Suppressor macrophage treated with lipopolysaccharide for 1 hour (primary cell): ENCODE data around the gene SLC25A26.

Experiments
- DNase-seq, 3 donors: peaks; one replicate each; pipeline ENCODE4 v3.0.0-alpha.2; 2020 to 2022

Gene SLC25A26

DNA sequence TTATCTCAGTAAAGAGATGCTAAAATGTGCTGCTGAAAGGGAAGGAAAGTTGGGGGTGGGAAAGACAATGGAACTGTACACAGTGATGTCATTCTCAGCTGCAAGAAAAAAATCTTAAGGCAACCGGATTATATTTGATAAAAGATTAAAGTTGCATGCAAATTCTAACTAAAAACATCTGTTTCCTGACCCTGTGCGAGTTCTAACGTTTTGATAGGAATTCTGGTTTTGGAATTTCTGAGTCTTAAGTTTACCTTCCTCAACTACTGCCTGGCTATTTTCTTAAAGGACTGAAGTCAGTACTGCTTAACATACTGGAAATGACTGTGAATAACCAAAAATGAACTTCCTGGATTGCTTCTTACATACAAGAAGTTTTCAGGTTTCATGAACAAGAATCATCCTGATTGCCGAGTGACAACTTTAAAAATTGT is 115.5 kb downstream of the SLC25A26 start:
- DNase-seq: no peak

DNA sequence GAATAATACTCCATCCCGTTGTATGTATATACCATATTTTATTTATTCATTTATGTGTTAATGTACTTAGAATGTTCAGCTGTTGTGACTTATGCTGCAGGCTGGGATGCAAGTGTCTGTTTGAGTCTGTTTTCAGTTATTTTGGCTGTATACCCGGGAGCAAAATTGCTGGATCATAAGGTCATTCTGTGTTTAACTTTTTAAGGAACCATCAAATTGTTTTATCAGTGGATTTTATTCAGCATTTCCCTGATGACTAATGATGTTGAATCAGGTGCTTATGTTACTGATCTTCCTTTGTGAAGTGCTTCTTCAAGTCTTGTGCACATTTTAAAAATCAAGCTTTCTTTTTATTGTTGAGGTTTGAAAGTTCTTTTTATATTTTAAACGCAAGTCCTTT is 118.1 kb downstream of the SLC25A26 start:
- no peak for DNase-seq

- no peak for DNase-seq
Measured at GRCh38 chr3:66342717-66343356, 122.0 kb downstream of the SLC25A26 start.

GRCh38 chr3:66344391-66344811 is 123.6 kb downstream of the SLC25A26 start:
- no peak for DNase-seq

GRCh38 chr3:66344848-66345578 is 124.2 kb downstream of the SLC25A26 start:
- no peak for DNase-seq

- DNase-seq: no peak
Measured at GRCh38 chr3:66348704-66349103, 127.9 kb downstream of the SLC25A26 start.

DNA sequence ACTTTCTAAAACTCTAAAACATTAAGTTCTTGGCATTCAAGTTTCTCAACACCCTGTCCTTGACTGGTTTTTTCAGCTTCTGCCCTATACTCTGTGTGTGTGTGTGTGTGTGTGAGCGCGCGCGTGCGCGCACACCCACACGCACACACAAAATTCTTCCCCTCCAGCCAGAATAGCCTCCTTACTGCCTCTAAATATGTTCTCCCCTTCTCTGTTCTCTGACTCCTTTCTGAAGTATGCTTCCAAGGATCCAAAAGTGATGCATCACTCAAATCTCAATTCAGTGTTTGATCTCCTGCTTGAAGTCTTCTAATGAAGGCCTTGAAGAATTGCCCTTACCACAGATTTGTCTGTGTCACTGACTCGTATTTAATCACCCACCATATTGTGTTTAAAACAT is 129.8 kb downstream of the SLC25A26 start:
- DNase-seq: no peak

DNA sequence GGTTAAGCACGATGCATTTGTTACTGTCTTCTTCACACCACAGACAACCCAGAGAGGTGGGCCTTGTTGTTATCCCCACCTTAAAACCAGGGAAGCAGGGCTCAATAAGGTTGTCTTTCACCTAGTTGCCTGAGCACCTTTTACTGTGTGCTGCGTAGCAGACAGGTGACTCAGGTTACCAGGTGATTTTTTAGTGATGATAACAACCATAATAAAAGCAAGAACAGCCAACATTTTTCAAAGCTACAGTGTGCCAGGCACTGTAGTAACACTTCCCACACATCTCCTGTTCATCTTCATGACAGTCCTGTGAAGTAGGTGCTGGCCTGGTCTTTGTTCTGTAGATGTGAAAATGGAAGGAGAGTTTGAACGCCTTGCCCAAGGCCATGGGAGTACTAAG is 132.2 kb downstream of the SLC25A26 start:
- no peak for DNase-seq

DNA sequence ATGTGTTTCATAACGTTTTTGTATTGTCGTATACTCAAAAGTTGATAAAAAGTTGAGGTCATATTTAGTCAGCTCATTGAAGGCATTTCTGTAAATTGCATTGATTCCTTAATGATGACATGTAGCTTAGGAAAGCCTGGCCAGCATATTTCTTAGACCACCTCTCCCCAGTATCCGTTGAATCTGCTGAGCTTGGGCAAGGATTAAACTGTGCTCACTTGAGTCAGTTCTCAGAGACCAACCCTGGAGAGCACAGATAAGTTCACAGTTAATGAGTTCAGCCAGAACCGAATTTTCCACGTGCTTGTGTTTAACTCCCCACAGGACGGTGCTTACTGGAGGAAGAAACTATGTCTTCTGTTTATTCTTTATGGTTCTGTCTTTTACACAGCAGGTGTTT is 132.7 kb downstream of the SLC25A26 start:
- DNase-seq: no peak

DNA sequence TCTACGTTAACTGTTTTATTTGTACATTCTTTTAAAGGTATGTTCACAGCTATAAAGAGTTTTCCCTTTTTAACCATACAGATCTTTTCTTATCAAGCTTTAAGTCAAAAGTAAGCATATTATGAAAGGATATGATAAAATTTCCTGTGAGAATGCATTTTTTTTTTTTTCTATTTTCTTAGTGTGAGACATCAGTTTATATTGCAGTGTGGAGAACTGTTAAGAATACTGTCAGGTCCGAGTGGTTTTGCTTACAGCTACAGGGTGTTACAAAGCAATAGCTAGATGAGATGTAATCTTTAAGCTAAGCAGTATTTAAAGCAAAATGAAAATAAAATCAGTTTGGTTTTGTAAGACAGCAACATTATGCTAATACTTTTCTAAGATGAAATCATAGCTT is 133.2 kb downstream of the SLC25A26 start:
- no peak for DNase-seq

DNA sequence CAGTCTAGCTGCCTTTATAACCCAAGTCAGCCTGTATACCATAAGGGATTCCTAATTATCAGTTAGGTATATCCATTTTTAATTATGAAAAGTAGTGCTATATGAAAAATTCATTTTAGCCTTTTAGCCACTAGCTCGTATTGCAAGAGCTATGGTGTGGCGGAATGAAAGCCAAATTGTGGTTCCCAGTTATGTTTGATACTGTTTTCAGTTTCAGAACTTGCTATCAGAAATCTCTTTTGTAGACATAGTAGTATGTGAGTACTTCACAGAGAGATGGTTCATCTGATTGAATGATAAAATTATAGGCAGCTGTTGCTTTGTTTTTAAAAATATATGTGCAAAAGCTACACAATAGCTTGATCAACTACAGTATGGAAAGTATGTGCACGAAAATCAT is 134.6 kb downstream of the SLC25A26 start:
- DNase-seq: no peak

- DNase-seq: no peak
Measured at GRCh38 chr3:66355997-66356396, 135.2 kb downstream of the SLC25A26 start.

DNA sequence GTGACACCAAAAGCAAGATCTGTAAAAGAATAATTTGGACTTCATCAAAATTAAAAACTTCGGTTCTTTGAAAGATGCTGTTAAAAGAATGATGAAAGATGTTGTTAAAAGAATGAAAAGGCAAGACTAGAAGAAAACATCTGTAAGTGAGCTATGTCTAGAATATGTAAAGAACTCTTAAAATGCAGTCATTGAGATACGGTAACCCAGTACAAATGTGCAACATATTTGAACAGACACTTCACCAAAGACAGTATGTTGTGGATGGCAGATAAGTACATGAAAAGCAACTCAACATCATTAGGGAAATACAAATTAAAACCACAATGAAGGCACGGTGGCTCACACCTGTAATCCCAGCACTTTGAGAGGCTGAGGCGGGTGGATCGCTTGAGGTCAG is 140.6 kb downstream of the SLC25A26 start:
- no peak for DNase-seq

GRCh38 chr3:66362541-66362941 is 141.7 kb downstream of the SLC25A26 start:
- DNase-seq: no peak

DNA sequence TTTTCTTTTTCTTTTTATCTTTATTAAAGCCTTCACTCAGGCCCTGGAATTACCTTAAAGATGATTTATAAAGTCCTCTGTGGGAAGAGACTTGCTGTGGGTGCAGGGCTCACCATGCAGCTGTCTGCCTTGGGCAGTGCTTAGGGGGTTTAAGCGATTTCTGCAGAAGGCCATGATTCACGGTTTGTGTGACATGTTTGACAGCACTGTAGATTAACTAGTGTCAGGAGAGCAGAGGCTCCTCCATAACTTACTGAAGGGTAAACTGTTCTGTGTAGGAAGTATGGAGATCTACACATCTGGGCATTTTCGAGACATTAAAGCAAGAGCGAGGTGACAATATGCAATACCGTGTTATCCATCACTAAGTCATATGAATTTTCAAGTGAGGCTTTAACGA is 142.3 kb downstream of the SLC25A26 start:
- no peak for DNase-seq

DNA sequence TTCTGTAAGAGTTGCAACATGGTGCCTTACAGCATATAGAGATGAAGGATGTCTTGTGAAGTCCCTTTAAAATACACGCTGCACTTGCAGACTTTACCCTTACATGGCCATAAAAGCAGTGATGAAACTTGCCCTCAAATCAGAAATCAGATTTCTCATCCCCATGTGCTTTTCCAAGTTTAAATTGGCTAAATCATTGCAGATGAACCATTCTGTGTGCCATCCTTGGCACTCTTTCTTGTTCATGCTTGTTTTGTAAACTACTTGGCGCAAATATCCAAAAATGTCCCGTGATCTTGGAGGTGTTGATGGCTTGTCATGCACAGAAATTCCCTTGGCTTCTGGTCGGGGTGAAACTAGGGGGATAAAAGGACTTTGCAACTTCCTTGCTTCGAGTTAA is 144.3 kb downstream of the SLC25A26 start:
- no peak for DNase-seq

DNA sequence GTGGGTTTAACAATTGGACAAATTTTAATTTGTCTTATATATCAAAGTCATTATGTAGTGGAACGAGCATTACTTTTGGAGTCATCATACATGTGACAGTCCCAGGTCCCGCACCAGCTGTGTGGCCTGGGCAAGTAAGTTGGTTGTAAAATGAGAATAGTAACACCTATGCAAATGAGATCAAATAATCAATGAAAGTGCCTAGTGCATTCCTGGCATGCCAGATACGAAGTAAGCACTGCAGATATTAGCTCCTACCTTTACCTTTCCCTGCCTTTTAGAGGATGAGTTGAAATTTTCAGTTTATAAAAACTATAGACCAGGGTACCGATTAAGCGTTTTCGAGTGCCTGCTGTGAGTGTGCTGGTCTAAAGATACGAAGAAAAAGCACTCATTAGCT is 145.9 kb downstream of the SLC25A26 start:
- no peak for DNase-seq

DNA sequence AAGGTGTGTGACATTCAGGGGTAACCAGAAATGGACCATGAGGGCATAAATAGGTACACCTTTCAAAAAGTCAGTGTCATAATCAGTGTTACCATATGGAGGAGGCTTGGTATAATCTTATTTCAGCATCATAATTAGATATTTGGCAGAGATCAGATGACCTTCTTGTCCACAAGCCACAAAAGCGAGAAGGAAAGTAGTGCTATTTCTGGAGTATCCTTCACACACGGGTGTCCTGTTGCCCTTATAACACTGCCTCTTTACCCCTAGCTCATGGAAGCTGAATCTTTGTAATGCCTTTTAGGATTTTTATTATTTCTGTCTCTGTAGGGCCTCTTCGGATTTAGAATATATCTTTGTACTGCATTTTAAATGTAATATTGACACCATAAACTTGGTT is 147.2 kb downstream of the SLC25A26 start:
- no peak for DNase-seq

- DNase-seq: no peak
Measured at GRCh38 chr3:66370179-66370578, 149.4 kb downstream of the SLC25A26 start.

DNA sequence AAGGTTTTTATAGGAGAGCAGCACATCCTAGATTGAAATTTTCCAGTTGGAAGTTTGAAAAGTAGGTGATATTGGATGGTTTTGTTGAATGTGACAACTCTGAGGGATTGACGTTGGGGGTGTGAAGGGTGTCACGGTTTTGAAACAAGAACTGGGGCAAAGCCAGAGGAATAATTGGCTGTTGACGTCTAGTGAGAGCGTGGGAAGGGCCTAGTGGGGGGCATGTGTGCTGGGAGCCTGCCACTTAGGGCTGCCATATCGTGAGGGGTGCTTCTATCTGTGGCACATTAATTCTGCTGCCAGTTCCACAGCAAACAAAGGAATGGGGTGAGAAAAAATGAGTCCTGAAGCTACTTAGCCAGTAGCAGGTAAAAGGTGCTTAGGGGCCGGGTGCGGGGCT is 150.6 kb downstream of the SLC25A26 start:
- DNase-seq: no peak

DNA sequence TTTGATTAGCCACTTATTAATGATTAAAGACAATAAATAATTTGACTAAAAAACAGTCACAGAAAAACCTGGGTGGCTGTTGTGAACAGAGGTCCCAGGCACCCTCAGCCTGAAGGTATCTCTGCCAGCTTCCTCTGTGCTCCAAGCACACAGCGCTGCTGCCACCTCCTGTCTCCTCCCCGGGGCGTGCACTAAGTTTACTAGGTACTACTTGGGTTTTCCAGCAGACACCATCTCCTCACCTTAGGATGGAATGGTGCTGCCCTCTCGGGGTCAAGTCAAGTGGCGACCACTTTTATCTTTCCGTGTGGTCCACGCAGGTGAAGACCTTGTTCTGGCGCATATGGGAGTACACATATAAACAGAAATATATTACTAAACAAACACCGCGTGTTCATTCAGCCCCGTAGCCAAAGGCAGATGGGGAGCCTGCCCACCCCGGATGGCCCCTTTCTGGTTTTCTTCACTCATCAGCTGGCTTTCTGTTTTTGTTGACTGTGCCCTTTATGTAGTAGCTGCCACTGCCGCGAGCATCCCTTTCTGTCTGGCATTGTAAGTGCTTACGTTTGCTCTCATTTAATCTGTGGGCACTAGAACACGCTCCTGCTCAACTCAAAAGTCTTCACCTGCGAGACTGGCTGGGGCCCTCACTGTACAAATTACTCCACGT is 152.0 kb downstream of the SLC25A26 start:
- no peak for DNase-seq

DNA sequence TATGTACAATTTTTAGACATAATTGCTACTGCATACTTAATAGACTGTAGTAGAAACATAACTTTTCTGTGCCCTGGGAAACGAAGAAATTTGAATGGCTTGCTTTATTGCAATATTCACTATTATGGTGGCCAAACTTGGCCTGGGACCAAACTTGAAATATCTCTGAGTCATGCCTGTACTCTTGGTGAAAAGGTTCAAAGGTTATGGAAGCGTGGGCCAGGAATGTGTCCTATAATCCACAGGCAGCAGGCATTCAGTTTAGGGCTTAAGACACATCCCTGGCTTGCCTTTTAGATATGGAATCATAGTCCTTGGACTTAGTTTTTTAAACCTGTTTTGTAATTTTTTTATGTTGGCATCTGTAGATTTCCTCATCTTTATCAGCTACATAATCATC is 155.8 kb downstream of the SLC25A26 start:
- no peak for DNase-seq

DNA sequence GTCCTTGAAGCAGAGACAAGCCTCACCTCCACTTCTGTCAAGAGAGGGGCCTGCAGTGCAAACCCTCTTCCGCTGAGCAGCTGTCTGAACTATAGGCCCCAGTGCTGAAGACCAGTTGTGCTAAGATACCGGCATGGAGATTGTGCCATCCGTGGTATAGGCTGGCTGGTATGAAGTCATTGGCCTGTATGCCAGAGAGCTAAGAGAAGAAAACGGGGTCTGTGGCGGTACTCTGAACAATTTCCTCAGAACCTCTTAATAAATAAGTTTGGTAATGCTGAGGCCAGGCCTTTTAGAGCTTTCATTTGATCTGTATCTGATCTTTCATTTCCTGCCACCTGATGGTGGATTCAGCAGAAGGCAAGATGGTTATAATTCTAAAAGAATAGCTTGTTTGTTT is 157.0 kb downstream of the SLC25A26 start:
- DNase-seq: no peak

GRCh38 chr3:66378256-66378655 is 157.5 kb downstream of the SLC25A26 start:
- peak in 1 of 3 donors; percentile 5 for DNase-seq
